ENCODE measurements around the gene OPTC.

DNA sequence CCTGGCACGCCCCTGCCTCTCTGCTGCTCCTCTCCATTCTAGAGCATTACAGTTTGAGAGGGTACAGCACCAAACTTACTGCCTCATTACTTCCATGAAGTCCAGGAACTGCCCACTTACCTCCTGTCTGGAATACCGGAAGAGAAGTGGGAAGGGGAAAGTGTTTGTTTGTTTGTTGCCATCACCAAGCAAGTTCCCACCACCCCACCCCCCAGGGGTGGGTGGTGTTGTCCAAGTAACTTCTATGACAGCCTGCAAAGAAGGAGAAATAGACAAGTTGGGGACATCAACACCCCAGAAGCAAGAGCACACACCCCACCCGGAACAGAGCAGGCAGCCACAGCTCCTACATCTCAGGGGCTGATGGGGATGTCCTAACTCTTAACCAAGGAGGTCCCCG lies 18.0 kb downstream of the OPTC start:
- TF ChIP-seq, protein P1, sequence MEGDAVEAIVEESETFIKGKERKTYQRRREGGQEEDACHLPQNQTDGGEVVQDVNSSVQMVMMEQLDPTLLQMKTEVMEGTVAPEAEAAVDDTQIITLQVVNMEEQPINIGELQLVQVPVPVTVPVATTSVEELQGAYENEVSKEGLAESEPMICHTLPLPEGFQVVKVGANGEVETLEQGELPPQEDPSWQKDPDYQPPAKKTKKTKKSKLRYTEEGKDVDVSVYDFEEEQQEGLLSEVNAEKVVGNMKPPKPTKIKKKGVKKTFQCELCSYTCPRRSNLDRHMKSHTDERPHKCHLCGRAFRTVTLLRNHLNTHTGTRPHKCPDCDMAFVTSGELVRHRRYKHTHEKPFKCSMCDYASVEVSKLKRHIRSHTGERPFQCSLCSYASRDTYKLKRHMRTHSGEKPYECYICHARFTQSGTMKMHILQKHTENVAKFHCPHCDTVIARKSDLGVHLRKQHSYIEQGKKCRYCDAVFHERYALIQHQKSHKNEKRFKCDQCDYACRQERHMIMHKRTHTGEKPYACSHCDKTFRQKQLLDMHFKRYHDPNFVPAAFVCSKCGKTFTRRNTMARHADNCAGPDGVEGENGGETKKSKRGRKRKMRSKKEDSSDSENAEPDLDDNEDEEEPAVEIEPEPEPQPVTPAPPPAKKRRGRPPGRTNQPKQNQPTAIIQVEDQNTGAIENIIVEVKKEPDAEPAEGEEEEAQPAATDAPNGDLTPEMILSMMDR (IDR thresholded peaks at IDR 0.05), result no peak
- TF ChIP-seq POLR2A (IDR thresholded peaks at IDR 0.05), result no peak
